Caco-2 (cell line): Measurements from ENCODE around the gene SLC7A8. TPM values are rescaled to one million over a fixed set of nuclear protein-coding genes. Genes with fewer than 3 reads are reported as not detected.

ENCODE experiments used
- BruUV-seq: library from RNA; stranded (reverse); fragments of 400-500 nt; replicated peaks from 2 replicates; lab custom pipeline; 2021; lab: Mats Ljungman, UMichigan
- CTCF ChIA-PET: fragments of 300-600 bp; sonication (Branson Sonifier 250); formaldehyde crosslinking; loops from one replicate; lab custom pipeline; 2022; ENCODE audit warnings: antibody characterized with exemption; lab: Charles Lee
- POLR2A ChIA-PET: fragments of 300-600 bp; sonication (Branson Sonifier 250); formaldehyde crosslinking; loops from one replicate; lab custom pipeline; 2022; ENCODE audit warnings: antibody characterized with exemption; lab: Charles Lee
- DNase-seq, 2 experiments: peaks; one replicate each; pipeline versions ENCODE4 v3.0.0 to v3.0.0-alpha.2; 2020 to 2022
- H3K27me3 ChIP-seq: replicated peaks from 2 replicates; pipeline ENCODE4 v1.6.0; 2011; ENCODE audit warnings: low read length; ENCODE audit not compliant: control insufficient read depth, insufficient read depth
- H3K36me3 ChIP-seq: 2 replicates; pipeline ENCODE4 v1.5.1; 2011; ENCODE audit warnings: low read length; ENCODE audit not compliant: control insufficient read depth, insufficient read depth
- H3K4me1 ChIP-seq: fragments of 250-450 bp; sonication (Bioruptor Pico); 2 replicates; pipeline ENCODE4 v1.5.1; 2020; ENCODE audit warnings: mild to moderate bottlenecking
- H3K4me3 ChIP-seq: 2 replicates; pipeline ENCODE4 v1.5.1; 2011; ENCODE audit warnings: low read depth, mild to moderate bottlenecking, control low read depth, low read length
- H3K9me3 ChIP-seq: fragments of 250-450 bp; sonication (Bioruptor Pico); 2 replicates; pipeline ENCODE4 v1.5.1; 2020; ENCODE audit warnings: mild to moderate bottlenecking, moderate library complexity
- H3K27ac Mint-ChIP-seq: one replicate; pipeline ENCODE4 v1.8.0; 2022; ENCODE audit warnings: mixed read lengths; ENCODE audit not compliant: unreplicated experiment
- H3K27me3 Mint-ChIP-seq: one replicate; pipeline ENCODE4 v1.8.0; 2022; ENCODE audit warnings: mixed read lengths; ENCODE audit not compliant: insufficient read depth, unreplicated experiment
- H3K36me3 Mint-ChIP-seq: one replicate; pipeline ENCODE4 v1.8.0; 2022; ENCODE audit warnings: mild to moderate bottlenecking, mixed read lengths; ENCODE audit not compliant: insufficient read depth, unreplicated experiment
- H3K4me1 Mint-ChIP-seq: one replicate; pipeline ENCODE4 v1.8.0; 2022; ENCODE audit warnings: low read depth, mixed read lengths; ENCODE audit not compliant: unreplicated experiment
- H3K4me3 Mint-ChIP-seq: one replicate; pipeline ENCODE4 v1.8.0; 2022; ENCODE audit warnings: mild to moderate bottlenecking, moderate library complexity, mixed read lengths; ENCODE audit not compliant: unreplicated experiment
- H3K9me3 Mint-ChIP-seq: one replicate; pipeline ENCODE4 v1.8.0; 2022; ENCODE audit warnings: mixed read lengths; ENCODE audit not compliant: unreplicated experiment
- CTCF ChIP-seq, 2 experiments: fragments of 200-600 bp in 1 of 2; IDR thresholded peaks; 1 replicate in 1 of 2; 2 replicates in 1 of 2; pipeline versions ENCODE4 v1.5.1 to v1.8.0; 2011 to 2022; ENCODE audit warnings: antibody characterized with exemption in 1 of 2, control low read depth in 1 of 2, inconsistent platforms in 1 of 2, low read depth in 1 of 2, low read length in 1 of 2, mild to moderate bottlenecking in 1 of 2, moderate library complexity in 1 of 2; ENCODE audit not compliant: insufficient read depth in 1 of 2, severe bottlenecking in 1 of 2, unreplicated experiment in 1 of 2
- intact Hi-C: fragments of 100-400 bp; cut with micrococcal nuclease; formaldehyde crosslinking; loops from one replicate; pipeline ENCODE4 v1.10.0; 2022; ENCODE audit not compliant: unreplicated experiment
- total RNA-seq: library from RNA; stranded (reverse); gene quantifications from 2 replicates; pipeline ENCODE4 v1.2.3, GENCODE V29; 2022

SLC7A8 gene
- total RNA-seq, 1 experiment from 2014 or later, result 26.9 TPM

DNA sequence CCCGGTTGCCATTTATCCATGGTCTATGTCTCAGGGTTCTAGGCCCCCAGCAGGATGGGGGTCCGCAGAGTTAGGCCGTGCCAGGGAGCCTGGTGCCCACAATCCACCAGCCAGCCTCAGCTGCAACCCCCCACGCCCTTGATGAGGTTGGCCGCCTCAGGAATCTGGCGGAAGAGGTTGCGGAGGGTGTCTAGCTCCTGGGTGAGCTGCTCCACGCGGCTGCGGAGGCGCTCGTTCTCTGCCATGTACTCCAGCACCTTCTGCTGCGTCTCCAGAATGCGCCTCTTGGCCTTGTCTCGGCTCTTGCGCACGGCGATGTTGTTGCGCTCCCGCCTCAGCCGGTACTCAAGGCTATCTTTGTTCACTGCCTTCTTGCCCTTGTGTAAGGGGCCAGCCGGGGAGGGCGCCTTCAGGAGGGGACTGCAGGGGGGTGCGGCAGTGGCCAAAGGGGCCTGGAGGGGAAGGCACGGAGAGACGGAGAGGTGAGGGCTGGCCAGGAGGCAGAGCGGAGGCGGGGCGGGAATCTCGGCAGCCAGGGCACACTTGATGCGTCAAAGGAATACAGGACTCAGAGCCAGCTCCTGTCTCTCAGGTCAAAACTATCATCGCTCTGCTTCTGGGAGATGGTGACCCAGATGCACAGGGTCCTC lies 66.0 kb downstream of the SLC7A8 start:
- no peaks in the 10 kb centered on the region for H3K36me3 ChIP-seq
- Mint-ChIP-seq H3K27ac (no peak overlapping the region), H3K4me3 (no peak overlapping the region), H3K36me3 (peaks cover 6% of the 10 kb centered on the region), H3K27me3 (no peaks in the 10 kb centered on the region), H3K9me3 (no peaks in the 10 kb centered on the region), H3K4me1 (peaks cover 7% of the 10 kb centered on the region)
- no peak for TF ChIP-seq CTCF (IDR thresholded peaks at IDR 0.05; ENCODE audit: insufficient read depth in 1 of 2, low read depth in 1 of 2, low read length in 1 of 2, severe bottlenecking in 1 of 2, unreplicated experiment in 1 of 2)
- no peaks in the 10 kb centered on the region for H3K27me3 ChIP-seq
- no peaks in the 10 kb centered on the region for H3K9me3 ChIP-seq
- intact Hi-C loops, result no loop called here
- H3K4me1 ChIP-seq, result no peaks in the 10 kb centered on the region
- no peak overlapping the region for H3K4me3 ChIP-seq
- no peak for DNase-seq
- ChIA-PET POLR2A (no interaction called here), CTCF (no interaction called here)
- BruUV-seq, result no TSS peak

- no peaks in the 10 kb centered on the region for H3K27me3 ChIP-seq
- ChIA-PET CTCF (no interaction called here), POLR2A (no interaction called here)
- Mint-ChIP-seq H3K4me3 (no peak overlapping the region), H3K27me3 (no peaks in the 10 kb centered on the region), H3K36me3 (peaks cover 4% of the 10 kb centered on the region), H3K27ac (no peak overlapping the region), H3K9me3 (no peaks in the 10 kb centered on the region), H3K4me1 (no peaks in the 10 kb centered on the region)
- BruUV-seq, result no TSS peak
- intact Hi-C loops, result no loop called here
- H3K36me3 ChIP-seq, result no peaks in the 10 kb centered on the region
- H3K4me3 ChIP-seq, result no peak overlapping the region
- DNase-seq, result no peak
- H3K9me3 ChIP-seq, result no peaks in the 10 kb centered on the region
- no peaks in the 10 kb centered on the region for H3K4me1 ChIP-seq
- TF ChIP-seq CTCF (IDR thresholded peaks at IDR 0.05; ENCODE audit: insufficient read depth in 1 of 2, low read depth in 1 of 2, low read length in 1 of 2, severe bottlenecking in 1 of 2, unreplicated experiment in 1 of 2), result no peak
These were observed 67.5 kb downstream of the SLC7A8 start for GRCh38 chr14:23115918-23116317.

- POLR2A ChIA-PET, result no interaction called here
These were observed 68.3 kb downstream of the SLC7A8 start for GRCh38 chr14:23115039-23115731.

More at GRCh38 chr14:23115039-23115731, 68.3 kb downstream of the SLC7A8 start:
- Mint-ChIP-seq H3K9me3 (no peaks in the 10 kb centered on the region), H3K4me3 (no peak overlapping the region), H3K27me3 (no peaks in the 10 kb centered on the region), H3K36me3 (no peaks in the 10 kb centered on the region), H3K27ac (no peak overlapping the region), H3K4me1 (no peaks in the 10 kb centered on the region)
- intact Hi-C loops, result no loop called here
- Histone ChIP-seq H3K4me3 (no peak overlapping the region), H3K9me3 (no peaks in the 10 kb centered on the region), H3K27me3 (no peaks in the 10 kb centered on the region), H3K36me3 (no peaks in the 10 kb centered on the region), H3K4me1 (no peaks in the 10 kb centered on the region)
- CTCF ChIA-PET, result interaction anchor here (0.5 to 0.8 kb wide), 2 partner anchors 46 to 87 kb away, joined by 3 read pairs; no protein-coding TSS in a partner anchor
- no peak for DNase-seq
- TF ChIP-seq CTCF (IDR thresholded peaks at IDR 0.05; ENCODE audit: insufficient read depth in 1 of 2, low read depth in 1 of 2, low read length in 1 of 2, severe bottlenecking in 1 of 2, unreplicated experiment in 1 of 2), result no peak
- no TSS peak for BruUV-seq
